ENCODE results near the gene CCDC6. TPM values are rescaled to one million over a fixed set of nuclear protein-coding genes. Genes with fewer than 3 reads are reported as not detected.

CCDC6 gene
- total RNA-seq, 1 donor from 2014 or later, result 41.5 TPM

DNA sequence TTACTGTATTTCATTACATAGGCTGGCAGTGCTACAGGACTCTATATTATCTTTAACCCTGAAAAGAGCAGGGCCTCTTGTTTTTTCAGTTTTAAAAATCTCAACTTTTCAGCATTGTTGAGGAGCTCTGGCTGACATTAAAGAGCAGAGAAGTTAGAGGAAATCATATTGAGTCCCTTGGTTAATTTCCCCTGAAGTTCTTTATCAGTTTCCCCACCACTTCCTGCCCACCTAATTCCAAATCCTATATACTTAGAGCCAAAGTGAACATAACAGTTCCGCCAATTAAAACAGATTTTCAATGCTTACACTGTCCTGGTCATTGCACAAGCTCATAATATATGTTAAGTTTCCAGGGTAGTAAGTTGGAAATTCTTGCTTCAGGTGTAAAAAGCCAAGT lies 87.1 kb downstream of the CCDC6 start:
- no peak overlapping the region for H3K4me3 Mint-ChIP-seq
- TF ChIP-seq, protein P1, sequence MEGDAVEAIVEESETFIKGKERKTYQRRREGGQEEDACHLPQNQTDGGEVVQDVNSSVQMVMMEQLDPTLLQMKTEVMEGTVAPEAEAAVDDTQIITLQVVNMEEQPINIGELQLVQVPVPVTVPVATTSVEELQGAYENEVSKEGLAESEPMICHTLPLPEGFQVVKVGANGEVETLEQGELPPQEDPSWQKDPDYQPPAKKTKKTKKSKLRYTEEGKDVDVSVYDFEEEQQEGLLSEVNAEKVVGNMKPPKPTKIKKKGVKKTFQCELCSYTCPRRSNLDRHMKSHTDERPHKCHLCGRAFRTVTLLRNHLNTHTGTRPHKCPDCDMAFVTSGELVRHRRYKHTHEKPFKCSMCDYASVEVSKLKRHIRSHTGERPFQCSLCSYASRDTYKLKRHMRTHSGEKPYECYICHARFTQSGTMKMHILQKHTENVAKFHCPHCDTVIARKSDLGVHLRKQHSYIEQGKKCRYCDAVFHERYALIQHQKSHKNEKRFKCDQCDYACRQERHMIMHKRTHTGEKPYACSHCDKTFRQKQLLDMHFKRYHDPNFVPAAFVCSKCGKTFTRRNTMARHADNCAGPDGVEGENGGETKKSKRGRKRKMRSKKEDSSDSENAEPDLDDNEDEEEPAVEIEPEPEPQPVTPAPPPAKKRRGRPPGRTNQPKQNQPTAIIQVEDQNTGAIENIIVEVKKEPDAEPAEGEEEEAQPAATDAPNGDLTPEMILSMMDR (conservative IDR thresholded peaks at IDR 0.05), result no peak

DNA sequence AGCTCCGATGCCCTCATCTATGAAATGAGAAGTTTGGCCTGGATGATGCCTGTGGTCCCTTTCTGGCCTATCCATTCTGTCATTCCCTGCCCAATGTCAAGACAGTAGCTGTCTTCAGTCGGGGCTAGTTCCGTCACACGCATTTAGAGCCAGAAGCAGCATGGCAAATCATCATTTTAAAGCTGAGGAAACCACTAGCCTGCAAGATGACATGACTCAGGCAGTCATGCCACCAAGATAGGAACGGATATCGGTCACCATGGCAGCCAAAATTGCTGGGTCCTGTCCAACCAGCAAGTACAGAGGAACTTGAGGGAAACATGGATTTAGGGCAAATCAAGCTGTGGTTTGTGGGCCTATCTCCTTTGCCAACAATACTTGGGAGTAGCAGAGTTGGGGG lies 88.6 kb downstream of the CCDC6 start:
- H3K4me1 Mint-ChIP-seq, result no peaks in the 10 kb centered on the region
- H3K27me3 Mint-ChIP-seq (ENCODE audit: low read depth), result no peaks in the 10 kb centered on the region
- no peak for DNase-seq (ENCODE audit: low read depth, low spot score)
- no peaks in the 10 kb centered on the region for H3K9me3 Mint-ChIP-seq
- H3K4me3 Mint-ChIP-seq, result no peak overlapping the region
- TF ChIP-seq, protein P1 (conservative IDR thresholded peaks at IDR 0.05), result no peak
- no peak overlapping the region for H3K27ac Mint-ChIP-seq (ENCODE audit: unreplicated experiment)
- H3K36me3 Mint-ChIP-seq (ENCODE audit: low read depth), result peaks cover 13% of the 10 kb centered on the region

More for the DNA sequence above, 87.1 kb downstream of the CCDC6 start:
- H3K27me3 Mint-ChIP-seq (ENCODE audit: low read depth), result no peaks in the 10 kb centered on the region
- H3K4me1 Mint-ChIP-seq, result no peaks in the 10 kb centered on the region
- no peaks in the 10 kb centered on the region for H3K9me3 Mint-ChIP-seq
- peaks cover 14% of the 10 kb centered on the region for H3K36me3 Mint-ChIP-seq (ENCODE audit: low read depth)
- no peak for DNase-seq (ENCODE audit: low read depth, low spot score)
- no peak overlapping the region for H3K27ac Mint-ChIP-seq (ENCODE audit: unreplicated experiment)

DNA sequence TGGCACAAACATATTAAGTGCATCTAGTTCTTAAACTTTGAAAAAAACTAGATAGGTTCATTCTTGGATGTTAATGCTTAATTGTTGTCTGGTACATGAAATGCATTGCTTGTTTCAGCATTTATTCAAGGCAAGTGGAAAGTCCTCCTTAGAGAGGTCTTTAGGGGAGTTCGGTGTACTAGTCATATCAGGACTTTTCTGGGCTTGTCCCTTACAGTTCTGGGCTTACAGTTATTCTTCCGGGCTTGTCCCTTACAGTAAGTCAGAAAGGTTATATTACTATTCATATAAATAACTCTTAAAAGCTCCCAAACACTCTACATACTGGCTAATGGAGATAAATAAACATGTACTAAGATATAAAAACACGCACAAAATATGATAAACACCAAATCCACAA lies 91.5 kb downstream of the CCDC6 start:
- TF ChIP-seq, protein P1 (conservative IDR thresholded peaks at IDR 0.05), result no peak
- H3K9me3 Mint-ChIP-seq, result no peaks in the 10 kb centered on the region
- H3K4me1 Mint-ChIP-seq, result no peaks in the 10 kb centered on the region
- DNase-seq (ENCODE audit: low read depth, low spot score), result no peak
- H3K4me3 Mint-ChIP-seq, result no peak overlapping the region
- H3K36me3 Mint-ChIP-seq (ENCODE audit: low read depth), result peaks cover 20% of the 10 kb centered on the region
- H3K27me3 Mint-ChIP-seq (ENCODE audit: low read depth), result no peaks in the 10 kb centered on the region
- H3K27ac Mint-ChIP-seq (ENCODE audit: unreplicated experiment), result no peak overlapping the region

DNA sequence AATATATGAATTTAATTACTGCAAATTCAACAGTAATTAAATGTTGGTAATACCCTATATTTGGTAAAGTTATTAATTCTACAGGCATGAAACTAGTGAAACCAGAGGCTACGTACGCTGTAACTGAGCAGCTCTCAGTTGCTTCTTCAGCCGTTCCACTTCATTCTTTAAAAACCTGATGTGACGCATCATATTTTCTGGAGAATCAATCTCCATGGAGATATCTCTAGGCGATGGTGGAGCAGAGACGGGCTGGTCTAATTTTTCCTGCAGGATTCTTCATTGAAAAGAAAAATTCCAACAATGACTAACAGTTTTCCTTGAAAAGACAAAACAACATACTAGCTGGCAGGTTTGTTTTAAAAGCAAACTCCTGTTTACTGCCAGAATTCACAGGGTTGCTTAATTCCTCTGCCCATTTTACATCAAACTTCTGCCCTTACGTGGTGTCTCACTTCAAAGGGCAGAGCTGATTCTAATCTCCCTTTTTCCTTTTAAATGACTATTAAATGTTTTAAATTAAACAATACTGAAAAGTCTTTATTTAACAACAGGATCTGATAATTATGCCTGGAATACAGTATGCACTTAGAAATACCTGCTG lies 93.7 kb downstream of the CCDC6 start:
- Mint-ChIP-seq H3K36me3 (ENCODE audit: low read depth) (peaks cover 19% of the 10 kb centered on the region), H3K4me3 (no peak overlapping the region), H3K4me1 (peaks cover 7% of the 10 kb centered on the region), H3K27ac (ENCODE audit: unreplicated experiment) (no peak overlapping the region), H3K27me3 (ENCODE audit: low read depth) (no peaks in the 10 kb centered on the region), H3K9me3 (no peaks in the 10 kb centered on the region)
- DNase-seq (ENCODE audit: low read depth, low spot score), result no peak
- TF ChIP-seq, protein P1 (conservative IDR thresholded peaks at IDR 0.05), result no peak

DNA sequence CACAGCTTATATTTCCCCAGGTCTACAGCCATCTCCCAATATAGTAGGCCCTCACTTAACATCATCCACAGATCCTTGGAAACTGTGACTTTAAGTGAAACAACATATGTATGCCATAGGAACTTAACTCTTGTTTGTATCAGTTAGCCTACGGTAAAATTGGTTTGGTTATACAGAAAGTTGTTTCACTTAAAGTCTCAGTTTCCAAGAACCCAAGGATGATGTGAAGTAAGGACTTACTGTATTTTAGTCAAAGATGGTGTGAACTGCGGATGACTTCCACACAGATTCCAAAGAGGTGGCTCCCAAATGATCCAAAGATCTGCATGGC lies 96.7 kb downstream of the CCDC6 start:
- no peak for DNase-seq (ENCODE audit: low read depth, low spot score)
- no peaks in the 10 kb centered on the region for H3K9me3 Mint-ChIP-seq
- H3K27ac Mint-ChIP-seq (ENCODE audit: unreplicated experiment), result no peak overlapping the region
- H3K4me3 Mint-ChIP-seq, result no peak overlapping the region
- H3K36me3 Mint-ChIP-seq (ENCODE audit: low read depth), result peaks cover 18% of the 10 kb centered on the region
- H3K4me1 Mint-ChIP-seq, result peaks cover 7% of the 10 kb centered on the region
- TF ChIP-seq, protein P1 (conservative IDR thresholded peaks at IDR 0.05), result peak; percentile 12
- H3K27me3 Mint-ChIP-seq (ENCODE audit: low read depth), result no peaks in the 10 kb centered on the region
